CD4-positive, alpha-beta T cell treated with Interleukin-10 for 1 hour (primary cell): ENCODE data around the gene FBXL16.
"Not testable (repeated sequence)": the region's sequence is repeated elsewhere in the genome, so short reads cannot be mapped to it uniquely, and the experiment has no call there.

ENCODE experiments used
- DNase-seq: peaks from one replicate; pipeline ENCODE4 v3.0.0-alpha.2; 2020

Gene FBXL16

GRCh38 chr16:708019-708418, 2.4 kb upstream of the FBXL16 start:
- DNase-seq = no peak

GRCh38 chr16:707062-707538, 1.5 kb upstream of the FBXL16 start:
- no peak for DNase-seq

- DNase-seq = no peak
These were observed 824 bp upstream of the FBXL16 start for GRCh38 chr16:706189-707061.

GRCh38 chr16:704552-705380, 835 bp downstream of the FBXL16 start:
- DNase-seq = no peak

- DNase-seq = no peak
These were observed 1.6 kb downstream of the FBXL16 start for GRCh38 chr16:704047-704446.

- no peak for DNase-seq
These were observed 2.2 kb downstream of the FBXL16 start for GRCh38 chr16:703406-703805.

- DNase-seq = no peak
These were observed 3.3 kb downstream of the FBXL16 start for GRCh38 chr16:702341-702740.

GRCh38 chr16:700684-701584, 4.7 kb downstream of the FBXL16 start:
- DNase-seq = peak; percentile 57

- DNase-seq = peak; percentile 31
These were observed 6.5 kb downstream of the FBXL16 start for GRCh38 chr16:698911-699671.

- DNase-seq = peak; percentile 77
These were observed 10.1 kb downstream of the FBXL16 start for GRCh38 chr16:695355-696089.

- no peak for DNase-seq
These were observed 10.7 kb downstream of the FBXL16 start for GRCh38 chr16:694863-695354.

- DNase-seq = no peak
These were observed 11.3 kb downstream of the FBXL16 start for GRCh38 chr16:694187-694862.

GRCh38 chr16:693766-694165, 11.8 kb downstream of the FBXL16 start:
- DNase-seq = no peak

- DNase-seq = no peak
These were observed 12.2 kb downstream of the FBXL16 start for GRCh38 chr16:693364-693763.

GRCh38 chr16:692356-693108, 13.1 kb downstream of the FBXL16 start:
- DNase-seq = no peak

- not testable (repeated sequence) for DNase-seq
These were observed 14.4 kb downstream of the FBXL16 start for GRCh38 chr16:691242-691641.

- DNase-seq = no peak
These were observed 16.3 kb downstream of the FBXL16 start for GRCh38 chr16:689175-689897.

- no peak for DNase-seq
These were observed 18.1 kb downstream of the FBXL16 start for GRCh38 chr16:687499-687898.
